ENCODE data around the gene MYO5A.

MYO5A gene

DNA sequence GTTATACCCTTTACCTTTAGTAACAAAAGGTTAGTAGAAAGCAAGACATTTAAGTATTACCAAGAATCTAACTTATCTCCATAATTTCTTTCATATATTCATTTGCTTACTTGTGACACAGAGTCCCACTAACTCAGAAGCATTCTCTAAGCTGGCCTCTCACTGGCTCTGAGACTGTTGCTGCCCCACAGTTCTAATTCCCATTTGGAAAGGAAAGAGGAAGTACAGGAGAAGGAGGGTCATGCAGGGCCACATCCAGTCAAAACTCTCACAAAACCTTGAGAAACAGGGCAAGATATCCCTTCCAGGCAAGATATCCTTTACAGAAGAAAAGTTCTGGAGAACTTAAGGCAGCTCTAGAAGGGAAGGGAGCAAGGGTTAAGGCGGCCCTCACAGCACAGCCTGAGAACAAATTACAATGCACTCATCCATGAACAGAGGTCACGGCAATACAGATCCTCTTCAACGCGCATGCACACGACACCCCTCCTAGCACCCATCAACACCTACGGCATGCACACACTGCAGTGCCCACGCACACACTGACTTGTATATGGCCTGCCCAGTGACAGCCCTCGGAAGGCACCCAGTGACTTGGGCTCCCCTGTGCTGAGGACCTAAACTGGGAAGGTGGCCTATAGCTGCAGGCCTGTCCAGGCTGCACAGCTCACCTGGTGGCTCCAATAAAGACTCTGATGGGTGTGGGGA, 220.1 kb downstream of the MYO5A start:
- no peaks in the 10 kb centered on the region for H3K27me3 ChIP-seq (ENCODE audit: insufficient read depth, low read length)
- TF ChIP-seq EZH2 (IDR thresholded peaks at IDR 0.05; ENCODE audit: borderline replicate concordance, low read length) = no peak
- TF ChIP-seq, protein P1, sequence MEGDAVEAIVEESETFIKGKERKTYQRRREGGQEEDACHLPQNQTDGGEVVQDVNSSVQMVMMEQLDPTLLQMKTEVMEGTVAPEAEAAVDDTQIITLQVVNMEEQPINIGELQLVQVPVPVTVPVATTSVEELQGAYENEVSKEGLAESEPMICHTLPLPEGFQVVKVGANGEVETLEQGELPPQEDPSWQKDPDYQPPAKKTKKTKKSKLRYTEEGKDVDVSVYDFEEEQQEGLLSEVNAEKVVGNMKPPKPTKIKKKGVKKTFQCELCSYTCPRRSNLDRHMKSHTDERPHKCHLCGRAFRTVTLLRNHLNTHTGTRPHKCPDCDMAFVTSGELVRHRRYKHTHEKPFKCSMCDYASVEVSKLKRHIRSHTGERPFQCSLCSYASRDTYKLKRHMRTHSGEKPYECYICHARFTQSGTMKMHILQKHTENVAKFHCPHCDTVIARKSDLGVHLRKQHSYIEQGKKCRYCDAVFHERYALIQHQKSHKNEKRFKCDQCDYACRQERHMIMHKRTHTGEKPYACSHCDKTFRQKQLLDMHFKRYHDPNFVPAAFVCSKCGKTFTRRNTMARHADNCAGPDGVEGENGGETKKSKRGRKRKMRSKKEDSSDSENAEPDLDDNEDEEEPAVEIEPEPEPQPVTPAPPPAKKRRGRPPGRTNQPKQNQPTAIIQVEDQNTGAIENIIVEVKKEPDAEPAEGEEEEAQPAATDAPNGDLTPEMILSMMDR (IDR thresholded peaks at IDR 0.05; ENCODE audit: low read length) = no peak
- H3K36me3 ChIP-seq (ENCODE audit: insufficient read depth, low read length) = peaks cover 11% of the 10 kb centered on the region; the same call in 1 of the 2 replicates
- H3K9me3 ChIP-seq (ENCODE audit: low read length) = no peaks in the 10 kb centered on the region
- peaks cover 17% of the 10 kb centered on the region for H3K4me1 ChIP-seq (ENCODE audit: insufficient read depth, low read length, severe bottlenecking)
- no peaks in the 10 kb centered on the region for H3K9me2 ChIP-seq (ENCODE audit: low read depth, low read length)
- H2AFZ ChIP-seq (ENCODE audit: low read length) = no peak overlapping the region
- H3F3A ChIP-seq (ENCODE audit: insufficient read depth, low read length) = no peaks in the 10 kb centered on the region
- H3K4me3 ChIP-seq (ENCODE audit: low read depth, low read length, poor library complexity, severe bottlenecking) = no peak overlapping the region
- no peak overlapping the region for H3K27ac ChIP-seq (ENCODE audit: low read depth, low read length, poor library complexity, severe bottlenecking)
- no peaks in the 10 kb centered on the region for H3K79me2 ChIP-seq (ENCODE audit: insufficient read depth, low read length)
- no peaks in the 10 kb centered on the region for H4K20me1 ChIP-seq (ENCODE audit: insufficient read depth, low read length)
- H3K4me2 ChIP-seq (ENCODE audit: low read length) = peak overlapping the region; percentile 23; the same call in 1 of the 2 replicates
- no peak overlapping the region; the same call in 1 of the 2 replicates for H3K9ac ChIP-seq (ENCODE audit: low read length)

DNA sequence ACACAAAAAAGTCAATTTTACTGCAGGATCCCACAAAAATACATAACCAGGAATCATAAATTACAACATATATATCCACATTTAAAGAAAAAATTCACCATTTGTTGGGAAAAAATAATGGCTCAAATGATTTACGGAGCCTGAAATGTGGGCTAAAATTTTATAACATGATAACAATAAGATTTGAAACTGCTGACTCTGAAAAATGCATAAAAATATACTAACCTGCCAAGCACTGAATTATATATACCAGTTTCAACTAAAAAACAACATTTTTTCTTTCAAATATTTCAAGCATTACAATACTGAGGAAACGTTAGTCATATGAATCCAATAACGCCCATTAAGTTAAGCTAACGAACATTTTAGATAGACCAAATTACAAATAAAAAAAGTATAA, 220.8 kb downstream of the MYO5A start:
- no peaks in the 10 kb centered on the region for H3F3A ChIP-seq (ENCODE audit: insufficient read depth, low read length)
- H3K79me2 ChIP-seq (ENCODE audit: insufficient read depth, low read length) = no peaks in the 10 kb centered on the region
- peaks cover 3% of the 10 kb centered on the region; the same call in 1 of the 2 replicates for H3K36me3 ChIP-seq (ENCODE audit: insufficient read depth, low read length)
- H3K4me1 ChIP-seq (ENCODE audit: insufficient read depth, low read length, severe bottlenecking) = peaks cover 17% of the 10 kb centered on the region
- no peaks in the 10 kb centered on the region for H3K9me2 ChIP-seq (ENCODE audit: low read depth, low read length)
- no peak overlapping the region for H3K4me2 ChIP-seq (ENCODE audit: low read length)
- no peak overlapping the region for H3K4me3 ChIP-seq (ENCODE audit: low read depth, low read length, poor library complexity, severe bottlenecking)
- H3K27me3 ChIP-seq (ENCODE audit: insufficient read depth, low read length) = no peaks in the 10 kb centered on the region
- TF ChIP-seq, protein P1 (IDR thresholded peaks at IDR 0.05; ENCODE audit: low read length) = no peak
- no peak for TF ChIP-seq EZH2 (IDR thresholded peaks at IDR 0.05; ENCODE audit: borderline replicate concordance, low read length)
- H4K20me1 ChIP-seq (ENCODE audit: insufficient read depth, low read length) = no peaks in the 10 kb centered on the region
- no peak overlapping the region for H2AFZ ChIP-seq (ENCODE audit: low read length)
- H3K27ac ChIP-seq (ENCODE audit: low read depth, low read length, poor library complexity, severe bottlenecking) = no peak overlapping the region
- H3K9me3 ChIP-seq (ENCODE audit: low read length) = no peaks in the 10 kb centered on the region
- H3K9ac ChIP-seq (ENCODE audit: low read length) = no peak overlapping the region

DNA sequence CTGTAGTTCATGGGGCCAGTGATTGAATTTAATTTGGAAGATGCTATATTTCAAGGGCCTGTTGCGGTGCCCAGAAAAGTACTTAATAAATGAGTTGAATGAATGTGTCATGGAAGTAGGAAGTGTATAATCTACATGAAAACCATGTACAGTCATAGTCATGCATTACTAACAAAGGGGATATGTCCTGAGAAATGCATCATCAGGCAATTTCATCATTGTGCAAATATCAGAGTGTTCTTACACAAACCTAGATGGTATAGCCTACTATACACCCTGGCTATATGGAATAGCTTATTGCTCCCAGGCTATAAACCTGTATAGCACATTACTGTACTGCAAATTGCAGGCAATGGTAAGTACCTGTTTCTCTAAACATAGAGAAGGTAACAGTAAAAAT, 222.4 kb downstream of the MYO5A start:
- no peaks in the 10 kb centered on the region for H3K9me3 ChIP-seq (ENCODE audit: low read length)
- no peak overlapping the region for H3K4me2 ChIP-seq (ENCODE audit: low read length)
- H3K27ac ChIP-seq (ENCODE audit: low read depth, low read length, poor library complexity, severe bottlenecking) = no peak overlapping the region
- no peaks in the 10 kb centered on the region for H3K79me2 ChIP-seq (ENCODE audit: insufficient read depth, low read length)
- no peak for TF ChIP-seq EZH2 (IDR thresholded peaks at IDR 0.05; ENCODE audit: borderline replicate concordance, low read length)
- TF ChIP-seq, protein P1 (IDR thresholded peaks at IDR 0.05; ENCODE audit: low read length) = no peak
- H2AFZ ChIP-seq (ENCODE audit: low read length) = no peak overlapping the region
- no peaks in the 10 kb centered on the region for H3K36me3 ChIP-seq (ENCODE audit: insufficient read depth, low read length)
- H3K4me3 ChIP-seq (ENCODE audit: low read depth, low read length, poor library complexity, severe bottlenecking) = no peak overlapping the region
- no peaks in the 10 kb centered on the region for H3K27me3 ChIP-seq (ENCODE audit: insufficient read depth, low read length)
- peaks cover 17% of the 10 kb centered on the region for H3K4me1 ChIP-seq (ENCODE audit: insufficient read depth, low read length, severe bottlenecking)
- H4K20me1 ChIP-seq (ENCODE audit: insufficient read depth, low read length) = no peaks in the 10 kb centered on the region
- no peak overlapping the region for H3K9ac ChIP-seq (ENCODE audit: low read length)
- no peaks in the 10 kb centered on the region for H3F3A ChIP-seq (ENCODE audit: insufficient read depth, low read length)
- H3K9me2 ChIP-seq (ENCODE audit: low read depth, low read length) = no peaks in the 10 kb centered on the region
